ENCODE measurements around the gene INHA.
A peak's percentile ranks its signal among the peaks of the same experiment; 100 is the strongest.

Gene INHA

DNA sequence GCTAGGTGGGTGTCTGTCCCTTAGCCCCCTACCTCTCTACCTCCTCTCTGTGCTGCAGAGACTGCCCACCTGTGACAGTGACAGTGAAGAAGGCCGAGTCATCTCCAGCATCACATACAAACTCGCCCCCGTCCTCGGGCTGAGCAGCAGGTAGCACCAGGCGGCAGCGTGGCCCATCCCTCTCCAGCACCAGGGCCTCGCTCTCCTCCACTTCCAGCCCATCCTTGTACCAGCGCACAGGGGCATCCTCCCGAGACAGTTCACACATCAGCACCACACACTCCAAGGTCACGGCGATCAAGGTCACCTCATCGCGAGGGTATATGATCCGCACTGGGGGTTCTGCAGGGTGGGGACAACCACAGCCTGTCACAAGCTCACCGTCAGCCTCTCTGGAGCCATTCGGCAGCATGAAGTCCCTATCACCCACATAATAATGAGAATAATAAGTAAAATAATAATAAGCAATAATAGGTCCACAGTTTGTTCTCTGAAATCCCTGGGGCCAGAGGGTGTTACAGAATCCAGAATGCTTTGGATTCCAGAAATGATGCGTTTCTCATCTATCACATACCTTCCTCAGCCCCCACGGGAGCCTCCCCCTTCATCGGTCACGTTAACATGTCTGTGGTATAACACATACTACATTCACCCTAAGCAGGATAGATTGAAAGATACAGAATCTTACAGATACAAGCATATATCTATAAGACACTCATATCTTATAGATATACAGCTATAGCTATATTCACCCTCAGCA lies 12.8 kb upstream of the INHA start:
- no peak for DNase-seq

DNA sequence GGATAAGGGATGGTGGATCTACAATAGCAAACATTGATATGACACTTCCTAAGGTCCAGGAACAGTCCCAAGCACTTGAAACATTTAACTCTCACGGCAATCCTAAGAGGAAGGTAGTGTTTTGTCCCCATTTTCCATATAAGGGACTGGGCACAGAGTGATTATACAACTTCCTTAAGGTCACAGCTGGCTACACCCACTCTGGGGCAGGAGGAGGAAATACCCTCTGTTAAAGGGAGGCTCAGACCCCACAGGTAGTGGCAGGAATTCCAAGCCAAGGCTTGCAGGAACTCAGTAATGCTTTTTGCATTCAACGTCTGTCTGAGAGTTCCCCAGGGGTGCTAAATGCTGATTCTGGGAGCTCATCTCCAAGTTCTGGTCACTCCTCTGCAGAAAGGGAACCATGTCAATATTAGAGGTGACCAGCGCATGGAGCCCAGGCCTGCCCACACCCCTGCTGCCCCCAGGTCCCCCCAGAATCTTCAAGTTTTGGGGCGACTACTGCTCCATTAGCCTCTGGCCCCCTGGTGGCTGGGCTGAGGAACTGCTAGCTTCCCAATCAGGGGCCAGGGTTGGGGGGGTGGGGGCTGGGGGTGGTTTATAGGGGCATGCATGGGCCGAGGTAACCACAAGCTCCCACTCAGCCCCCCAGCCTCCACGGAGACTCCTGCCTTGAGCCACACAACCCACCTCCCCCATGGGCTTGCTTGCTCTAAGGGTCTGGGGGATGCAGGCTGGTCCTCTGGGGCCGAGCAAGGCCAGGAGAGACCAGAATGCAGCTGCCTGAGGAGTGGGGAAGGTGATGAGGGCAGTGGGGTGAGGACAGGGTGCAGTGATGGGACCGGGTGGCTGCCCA lies 11.8 kb upstream of the INHA start:
- DNase-seq: peak; percentile 32

DNA sequence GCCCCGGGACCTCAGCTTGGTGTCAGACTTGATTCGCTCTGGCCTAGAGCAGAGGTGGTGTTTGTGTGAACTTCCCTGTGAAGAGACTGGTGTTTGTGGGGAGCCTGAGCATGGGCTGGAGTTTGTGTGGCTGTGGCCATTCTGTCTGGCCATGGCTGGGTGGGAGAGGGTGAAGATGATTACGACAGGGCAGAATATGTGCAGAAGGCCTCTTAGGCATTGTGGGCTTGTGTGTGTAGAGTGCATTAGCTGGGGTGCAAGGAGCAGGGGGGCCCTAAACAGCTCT lies 11.3 kb upstream of the INHA start:
- no peak for DNase-seq

DNA sequence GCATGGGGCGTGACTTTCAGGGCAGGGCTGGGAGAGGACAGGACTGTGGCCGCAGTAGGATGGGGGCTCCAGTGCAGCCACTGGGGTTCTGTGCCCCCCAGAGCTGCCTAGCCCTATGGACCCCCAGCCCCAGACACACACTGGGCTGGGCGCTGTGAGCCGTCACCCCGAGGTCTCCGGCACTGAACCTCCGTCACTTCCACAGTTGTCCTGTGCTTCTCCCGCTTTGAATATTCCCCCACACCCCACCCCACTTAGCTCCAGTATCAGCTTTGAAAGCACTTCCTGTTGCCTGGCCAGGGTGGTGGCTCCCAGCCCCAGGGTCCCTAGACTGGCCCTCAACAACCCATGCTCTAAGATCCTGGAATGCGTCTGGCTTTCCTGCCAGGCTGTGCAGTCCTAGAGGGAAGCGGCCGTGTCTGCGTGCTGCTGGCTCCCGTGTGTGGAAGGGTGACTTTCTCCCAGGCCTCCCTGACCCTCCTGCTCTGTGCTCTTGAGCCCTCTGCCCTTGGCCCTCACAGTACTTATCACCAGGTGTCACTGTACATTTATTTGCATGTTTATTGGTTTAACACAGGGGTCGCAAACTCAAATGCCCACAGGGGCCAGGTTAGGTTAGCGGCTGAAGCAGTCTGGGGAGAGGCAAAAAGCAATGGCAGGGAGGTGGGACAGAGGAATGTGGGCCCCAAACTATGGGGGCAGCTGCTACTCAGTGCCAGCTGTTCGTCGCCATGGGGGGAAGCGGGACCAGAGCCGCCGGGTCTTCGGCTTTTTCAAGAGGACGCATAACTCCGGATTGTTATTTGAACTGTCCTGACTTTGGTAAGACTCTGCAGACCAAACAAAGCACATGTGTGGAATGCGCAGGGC lies 10.7 kb upstream of the INHA start:
- DNase-seq: no peak

DNA sequence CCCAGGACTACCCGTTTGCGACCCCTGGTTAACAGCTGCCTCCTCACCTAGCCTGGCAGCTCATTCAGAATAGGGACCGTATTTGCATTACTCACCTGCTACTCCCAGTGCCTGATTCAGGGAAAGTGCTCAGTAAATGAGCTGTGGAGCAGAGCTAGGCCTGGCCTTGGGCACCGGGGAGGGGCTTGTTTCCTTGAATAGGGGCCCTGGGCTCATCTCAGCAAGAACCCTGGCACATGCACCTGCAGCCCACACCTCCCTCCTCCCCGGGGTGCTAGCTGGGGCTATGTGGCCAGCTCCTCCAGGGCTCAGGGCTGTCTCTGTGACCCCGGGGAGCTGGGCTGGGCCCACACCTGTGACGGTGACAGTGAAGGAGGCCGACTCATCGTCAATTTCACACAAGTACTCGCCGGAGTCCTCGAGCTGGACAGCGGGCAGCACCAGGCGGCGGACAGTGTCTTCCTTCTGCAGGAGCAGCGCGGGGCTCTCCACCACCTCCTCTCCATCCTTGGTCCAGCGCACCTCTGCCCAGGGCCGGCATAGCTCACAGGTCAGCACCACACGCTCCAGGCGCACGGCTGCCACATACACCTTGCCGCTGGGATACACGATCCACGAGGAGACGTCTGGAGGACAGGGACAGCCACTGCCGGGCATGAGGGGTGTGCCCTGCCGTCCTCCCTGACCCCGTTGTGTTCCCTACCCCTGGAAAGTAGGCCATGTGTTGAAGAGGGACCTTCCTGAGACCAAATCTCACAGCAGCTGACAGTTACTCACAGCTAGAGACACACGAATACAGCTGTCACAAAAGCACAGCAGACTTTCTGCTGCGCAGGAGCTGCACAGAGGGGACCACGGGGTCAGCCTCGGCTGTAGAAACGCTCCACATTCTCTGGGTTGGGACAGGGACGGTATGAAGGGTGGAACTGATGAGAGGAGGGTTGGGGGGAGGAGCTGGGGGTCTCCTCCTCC lies 9.8 kb upstream of the INHA start:
- DNase-seq: no peak

DNA sequence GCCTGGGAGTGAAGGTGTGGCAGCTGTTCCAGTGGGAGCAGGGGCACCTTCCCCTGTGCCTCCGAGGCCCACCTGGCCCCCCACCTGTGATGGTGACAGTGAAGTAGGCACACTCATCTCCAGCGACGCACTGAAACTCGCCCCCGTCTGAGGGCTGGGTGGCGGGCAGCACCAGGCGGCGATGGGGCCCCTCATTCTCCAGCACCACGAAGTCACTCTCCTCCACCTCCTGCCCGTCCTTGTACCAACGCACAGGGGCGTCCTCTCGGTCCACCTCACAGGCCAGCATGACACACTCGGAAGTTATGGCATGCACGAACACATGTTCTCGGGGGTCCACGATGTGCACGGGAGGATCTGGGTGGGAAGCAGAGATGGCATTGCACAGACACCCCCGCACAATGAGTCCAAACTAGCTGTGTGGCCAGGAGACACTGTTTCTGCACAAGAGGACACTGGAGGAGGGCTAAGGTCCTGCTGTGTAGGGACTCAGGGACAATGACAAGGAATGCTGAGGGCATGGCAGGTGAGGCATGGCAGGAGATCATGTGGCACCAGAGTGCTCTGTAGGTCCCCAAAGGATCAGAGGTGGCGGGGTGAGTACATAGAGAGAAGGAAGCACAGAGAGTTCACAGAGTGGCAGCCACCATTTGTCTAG lies 8.7 kb upstream of the INHA start:
- DNase-seq: no peak

DNA sequence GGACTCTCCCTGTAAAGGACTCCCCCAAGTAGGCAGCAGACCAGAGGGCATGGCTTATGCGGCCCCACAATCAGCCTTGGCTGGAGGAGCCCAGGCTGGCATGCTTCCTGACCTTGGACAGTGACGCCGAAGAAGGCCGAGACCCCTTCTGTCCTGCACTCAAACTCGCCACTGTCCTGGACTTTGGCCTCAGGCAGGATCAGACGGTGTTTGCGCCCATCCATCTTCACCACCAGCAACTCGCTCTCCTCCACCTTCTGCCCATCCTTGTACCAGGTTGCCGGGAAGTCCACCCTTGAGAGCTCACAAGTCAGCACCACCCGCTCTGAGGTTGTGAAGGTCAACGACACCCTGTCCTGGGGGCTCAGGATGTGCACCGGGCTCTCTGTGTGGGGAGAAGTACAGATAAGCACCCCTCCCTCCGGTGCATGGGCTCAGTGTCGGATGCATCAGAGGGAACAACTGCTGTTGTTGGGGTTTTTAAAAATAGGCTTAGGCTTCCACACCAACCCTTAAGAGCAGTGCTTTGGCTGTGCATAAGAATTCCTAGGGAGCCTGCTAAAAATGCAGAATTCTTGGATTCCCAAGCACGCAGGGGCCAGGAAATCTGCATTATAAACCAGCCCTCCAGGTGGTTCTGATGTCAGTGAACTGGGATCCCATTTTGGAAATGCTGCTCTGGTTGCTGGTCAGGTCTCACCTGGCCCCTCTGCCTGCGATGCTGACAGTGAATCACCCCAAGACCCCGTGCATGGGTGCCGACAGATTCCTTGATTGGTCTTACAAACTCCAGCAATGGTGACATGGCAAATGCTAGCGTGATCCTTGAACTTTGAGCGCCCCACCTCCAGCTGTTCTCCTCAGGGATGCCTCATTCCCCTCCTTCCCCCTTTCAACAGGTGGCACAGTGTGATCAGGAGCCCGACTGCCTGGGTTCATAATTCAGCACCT lies 6.7 kb upstream of the INHA start:
- DNase-seq: no peak

DNA sequence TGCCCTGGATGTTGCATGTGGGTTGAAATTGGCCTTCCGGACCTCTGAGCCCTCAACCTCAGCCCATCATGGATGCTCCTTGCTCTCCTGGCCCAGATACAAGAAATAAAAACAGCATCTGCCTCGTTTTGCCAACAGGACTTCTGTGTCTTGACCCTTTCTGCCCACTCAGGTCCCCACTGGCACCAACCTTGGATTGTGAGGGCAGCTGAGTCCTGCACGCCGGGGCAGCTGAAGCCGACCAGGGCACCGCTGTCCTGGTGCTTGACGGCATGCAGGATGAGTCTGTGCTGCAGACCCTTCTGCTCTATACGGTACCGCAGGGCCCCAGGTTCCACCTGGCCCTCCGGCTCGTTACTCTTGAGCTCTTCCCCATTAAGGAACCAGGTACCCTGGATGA lies 5.5 kb upstream of the INHA start:
- DNase-seq: no peak

DNA sequence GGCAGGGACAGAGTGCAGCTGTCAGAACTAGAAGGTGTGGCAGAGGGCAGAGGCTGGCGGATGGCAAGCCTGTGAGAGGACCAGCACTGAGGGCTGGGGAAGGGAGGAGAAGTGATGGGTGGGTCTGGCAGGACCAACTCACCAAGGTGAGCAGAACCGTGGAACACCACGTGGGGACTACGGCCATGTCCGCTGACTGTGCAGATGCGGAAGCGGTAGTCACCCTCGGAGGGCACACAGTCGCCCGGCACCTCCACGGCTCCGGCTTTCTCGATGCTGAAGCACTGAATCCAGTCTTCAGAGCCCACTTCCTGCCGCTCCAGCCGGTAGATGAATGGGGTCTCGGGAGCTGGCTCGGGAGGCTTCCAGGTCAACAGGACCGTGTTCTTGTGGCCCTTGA lies 5.0 kb upstream of the INHA start:
- no peak for DNase-seq

DNA sequence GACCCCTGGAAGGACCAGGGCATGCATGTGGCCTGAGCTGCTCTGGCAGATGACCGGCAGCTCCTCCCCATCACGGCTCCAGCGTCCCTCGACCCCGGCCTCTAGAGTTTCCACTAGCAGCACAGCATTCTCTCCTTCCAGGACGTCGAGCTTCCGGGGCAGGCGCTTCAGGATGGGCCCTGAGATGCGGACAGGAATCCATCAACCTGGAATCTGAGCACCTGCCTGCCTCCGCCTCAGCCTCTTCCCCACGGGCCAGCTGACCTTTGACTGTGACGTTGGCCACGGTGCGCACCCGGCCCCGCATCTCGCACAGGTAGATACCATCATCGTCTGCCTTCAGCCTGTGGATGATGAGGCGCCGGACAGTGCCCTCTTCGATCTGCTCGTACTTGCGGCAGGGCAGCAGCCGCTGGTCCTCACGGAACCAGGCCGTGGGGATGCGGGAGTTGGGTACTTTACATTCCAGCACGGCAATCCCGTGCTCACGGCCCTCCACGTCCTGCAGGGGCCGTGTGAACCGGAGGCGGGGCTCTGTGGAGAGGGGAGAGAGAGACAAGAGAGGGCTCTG lies 4.2 kb upstream of the INHA start:
- DNase-seq: no peak

DNA sequence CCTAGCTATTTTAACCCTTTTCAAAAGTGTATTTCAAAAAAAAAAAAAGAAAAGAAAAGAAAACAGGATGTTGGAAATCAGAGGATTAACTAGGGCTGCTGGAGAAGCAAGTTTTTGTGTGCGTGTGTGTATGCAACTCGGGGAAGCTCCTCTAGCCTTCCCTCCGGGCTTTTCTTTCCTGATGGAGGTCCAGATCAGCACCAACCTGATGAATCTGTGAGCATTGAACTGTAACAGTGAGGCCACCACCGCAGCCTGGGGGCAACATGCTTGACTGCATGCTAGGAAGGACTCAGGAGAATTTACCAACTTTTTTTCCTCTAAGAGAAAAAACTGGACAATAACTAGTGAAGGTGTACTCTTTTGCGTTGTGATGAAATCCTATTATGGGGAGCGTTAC lies 3.1 kb upstream of the INHA start:
- DNase-seq: no peak

DNA sequence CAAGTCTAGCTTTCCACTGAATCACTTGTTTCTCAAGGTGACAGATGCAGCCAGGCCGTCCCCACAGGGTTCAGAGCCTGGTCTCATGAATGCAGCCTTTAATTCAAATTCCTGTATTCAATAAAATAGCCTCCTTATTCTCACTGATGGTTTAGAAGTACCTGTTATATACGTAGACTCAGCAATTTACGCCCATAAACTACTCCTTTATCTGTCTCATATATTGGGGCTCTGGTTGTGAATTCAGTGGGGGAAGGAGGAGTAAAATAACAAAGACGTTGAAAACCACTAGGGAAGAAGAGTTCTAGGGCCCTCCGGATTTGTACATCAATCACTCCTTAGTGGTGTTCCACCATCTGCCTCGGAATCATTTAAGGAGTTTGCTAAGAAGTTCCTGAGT lies 2.5 kb upstream of the INHA start:
- no peak for DNase-seq

DNA sequence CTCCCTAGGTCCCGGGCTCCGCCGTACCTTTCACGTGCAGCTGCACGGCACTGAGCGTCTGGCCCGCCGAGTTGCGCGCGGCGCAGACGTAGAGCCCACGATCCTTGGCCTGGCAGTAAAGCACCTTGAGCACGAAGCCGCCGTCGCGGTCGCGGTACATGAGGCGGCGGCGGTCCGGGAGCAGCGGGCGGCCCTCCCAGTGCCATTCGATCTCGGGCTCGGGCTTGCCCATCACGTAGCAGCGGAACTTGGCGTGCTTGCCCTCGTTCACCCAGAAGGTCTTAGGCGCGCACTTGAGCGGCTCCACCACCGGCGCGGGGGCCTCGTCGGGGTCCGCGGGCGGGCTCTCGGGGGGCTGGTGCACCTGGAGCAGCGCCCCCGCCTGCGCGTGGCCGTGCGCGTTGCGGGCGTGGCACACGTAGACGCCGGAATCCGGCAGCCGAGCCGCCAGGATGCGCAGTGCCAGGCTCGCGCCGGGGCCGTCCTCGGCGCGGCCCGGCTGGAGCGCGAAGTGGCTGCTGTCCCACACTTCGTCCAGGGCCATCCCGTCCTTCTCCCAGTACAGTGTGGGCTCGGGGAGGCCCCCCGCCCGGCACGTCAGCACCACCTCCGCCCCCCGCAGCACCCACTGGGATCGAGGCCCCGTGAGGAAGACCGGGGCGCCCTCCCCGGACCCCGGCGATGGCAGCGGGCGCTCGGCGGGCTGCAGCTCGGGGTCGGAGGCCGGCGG lies 1.8 kb upstream of the INHA start:
- DNase-seq: no peak

DNA sequence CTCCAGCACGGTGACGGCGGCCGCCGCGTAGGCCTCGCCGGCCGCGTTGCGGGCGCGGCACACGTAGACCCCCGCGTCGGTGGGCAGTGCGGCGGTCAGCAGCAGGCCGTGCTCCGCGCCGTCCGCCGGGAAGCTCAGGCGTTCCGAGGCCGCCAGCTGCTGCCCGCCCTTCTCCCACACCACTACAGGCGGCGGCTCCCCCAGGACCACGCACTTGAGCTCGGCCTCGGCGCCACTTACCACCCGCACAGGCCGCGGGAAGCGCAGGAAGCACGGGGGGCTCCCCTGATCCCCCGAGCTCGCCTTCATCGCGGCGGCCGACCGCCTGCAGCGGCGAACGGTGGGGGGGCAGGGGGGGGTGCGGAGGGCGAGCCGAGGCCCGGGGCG lies 1.2 kb upstream of the INHA start:
- no peak for DNase-seq

DNA sequence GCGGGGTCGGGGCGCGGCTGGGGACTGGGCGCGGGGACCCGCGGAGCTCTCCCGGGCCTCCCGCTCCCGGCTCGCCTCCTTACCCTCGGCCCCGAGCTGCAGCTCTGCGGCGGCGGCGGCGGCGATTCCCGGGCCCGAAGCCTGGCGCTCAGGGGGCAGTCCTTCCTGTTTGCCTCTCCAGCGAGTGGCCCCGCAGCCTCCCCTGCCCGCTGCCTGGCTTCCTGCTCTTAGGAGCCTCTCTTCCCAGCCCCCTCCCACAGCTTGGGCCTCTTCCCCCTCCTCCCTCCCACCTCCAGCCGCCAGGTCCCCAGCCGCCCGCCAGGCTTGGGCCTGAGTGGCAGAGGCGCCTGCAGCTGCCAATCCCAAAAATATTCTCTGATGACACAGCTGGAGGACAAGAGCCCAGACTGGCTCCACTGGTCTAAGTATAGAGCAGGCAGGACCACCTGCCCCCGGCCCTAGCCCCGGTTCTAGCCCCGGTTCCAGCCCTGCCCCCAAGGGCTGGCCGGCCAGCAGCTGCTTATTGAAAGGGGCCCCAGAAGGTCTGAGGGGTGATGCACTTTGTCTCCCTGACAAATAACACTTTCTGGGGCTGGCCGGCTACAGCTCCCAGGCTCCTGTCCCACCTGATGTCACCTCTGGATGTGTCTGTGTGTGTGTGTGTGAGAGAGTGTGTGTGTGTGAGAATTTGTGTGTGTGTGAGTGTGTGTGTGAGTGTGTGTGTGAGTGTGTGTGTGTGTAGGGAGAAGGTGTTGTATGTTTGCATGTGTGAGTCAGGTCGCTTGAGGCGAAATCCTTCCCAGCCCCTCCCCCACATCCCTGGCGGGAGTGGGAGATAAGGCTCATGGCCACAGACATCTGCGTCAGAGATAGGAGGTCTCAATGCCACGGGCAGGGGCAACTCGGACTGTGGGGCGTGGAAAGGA lies 536 bp upstream of the INHA start, which contains the start of gene OBSL1:
OBSL1 (minus strand) TSS at position 229 of the 926 bp plus-strand sequence. CDS start 307 bp downstream, outside the sequence.
- no peak for DNase-seq

DNA sequence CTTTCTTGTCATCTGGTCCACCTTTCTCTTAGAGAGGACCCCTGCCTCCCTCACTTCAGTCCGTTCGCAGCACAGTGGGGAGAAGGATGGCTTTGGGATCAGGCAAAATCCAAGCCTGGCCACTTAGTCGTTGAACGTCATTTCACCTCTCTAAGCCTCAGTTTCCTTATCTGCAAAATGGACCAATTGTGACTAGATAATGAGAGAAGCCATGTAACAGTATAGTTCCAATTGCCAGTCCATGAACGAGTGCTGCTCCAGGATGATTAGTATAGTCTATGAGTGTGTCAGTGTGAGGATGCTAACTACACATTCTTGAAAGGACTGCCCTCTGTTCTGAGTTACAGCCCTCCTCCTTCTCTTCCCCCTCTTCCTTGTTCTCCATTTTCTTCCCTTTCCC lies 1.1 kb downstream of the INHA start:
- no peak for DNase-seq

DNA sequence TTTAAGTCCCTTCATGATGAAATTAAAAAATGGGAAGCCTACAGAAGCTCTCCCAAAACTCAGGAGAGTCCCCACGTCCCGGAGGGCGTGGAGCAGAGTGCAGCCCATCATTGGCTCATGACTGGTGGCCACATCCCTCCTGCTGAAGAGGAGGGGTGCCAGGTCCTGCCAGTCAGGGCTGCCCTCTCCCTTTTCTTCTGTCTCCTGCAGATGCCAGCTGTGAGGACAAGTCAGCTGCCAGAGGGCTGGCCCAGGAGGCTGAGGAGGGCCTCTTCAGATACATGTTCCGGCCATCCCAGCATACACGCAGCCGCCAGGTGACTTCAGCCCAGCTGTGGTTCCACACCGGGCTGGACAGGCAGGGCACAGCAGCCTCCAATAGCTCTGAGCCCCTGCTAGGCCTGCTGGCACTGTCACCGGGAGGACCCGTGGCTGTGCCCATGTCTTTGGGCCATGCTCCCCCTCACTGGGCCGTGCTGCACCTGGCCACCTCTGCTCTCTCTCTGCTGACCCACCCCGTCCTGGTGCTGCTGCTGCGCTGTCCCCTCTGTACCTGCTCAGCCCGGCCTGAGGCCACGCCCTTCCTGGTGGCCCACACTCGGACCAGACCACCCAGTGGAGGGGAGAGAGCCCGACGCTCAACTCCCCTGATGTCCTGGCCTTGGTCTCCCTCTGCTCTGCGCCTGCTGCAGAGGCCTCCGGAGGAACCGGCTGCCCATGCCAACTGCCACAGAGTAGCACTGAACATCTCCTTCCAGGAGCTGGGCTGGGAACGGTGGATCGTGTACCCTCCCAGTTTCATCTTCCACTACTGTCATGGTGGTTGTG lies 2.6 kb downstream of the INHA start:
- no peak for DNase-seq

All from CD4-positive, alpha-beta T cell treated with Interleukin-10 for 1 hour (primary cell).